Activated CD4-positive, alpha-beta T cell treated with anti-CD3 and anti-CD28 coated beads, Interleukin-2, amount 10 ng/mL, durations not matched to agents 7 days and 5 days (primary cell): Measurements from ENCODE around the gene KDM5A. TPM values are rescaled to one million over a fixed set of nuclear protein-coding genes. Genes with fewer than 3 reads are reported as not detected.
"Not testable (repeated sequence)": the region's sequence is repeated elsewhere in the genome, so short reads cannot be mapped to it uniquely, and the experiment has no call there.

ENCODE experiments used
- CTCF ChIA-PET: fragments of 350-600 bp; sonication (Branson Sonifier 250); formaldehyde crosslinking; loops from one replicate; lab custom pipeline; 2021; ENCODE audit warnings: antibody characterized with exemption; lab: Charles Lee
- POLR2A ChIA-PET: fragments of 350-600 bp; sonication (Branson Sonifier 250); formaldehyde crosslinking; loops from one replicate; lab custom pipeline; 2021; ENCODE audit warnings: antibody characterized with exemption; lab: Charles Lee
- DNase-seq: peaks from one replicate; pipeline ENCODE4 v3.0.0-alpha.2; 2020
- H3K27ac Mint-ChIP-seq: one replicate; pipeline ENCODE4 v1.8.0; 2021; ENCODE audit warnings: mild to moderate bottlenecking, moderate library complexity, mixed read lengths
- H3K27me3 Mint-ChIP-seq: one replicate; pipeline ENCODE4 v1.8.0; 2021; ENCODE audit warnings: mixed read lengths
- H3K36me3 Mint-ChIP-seq: one replicate; pipeline ENCODE4 v1.8.0; 2021; ENCODE audit warnings: low read depth, mixed read lengths
- H3K4me1 Mint-ChIP-seq: one replicate; pipeline ENCODE4 v1.8.0; 2021; ENCODE audit warnings: mixed read lengths
- H3K4me3 Mint-ChIP-seq: one replicate; pipeline ENCODE4 v1.8.0; 2021; ENCODE audit warnings: mild to moderate bottlenecking, moderate library complexity, mixed read lengths
- H3K9me3 Mint-ChIP-seq: one replicate; pipeline ENCODE4 v1.8.0; 2021; ENCODE audit warnings: mixed read lengths
- total RNA-seq, 2 experiments: library from RNA; stranded (reverse); gene quantifications; one replicate each; pipeline ENCODE4 v1.2.3, GENCODE V29; 2021

KDM5A gene
- total RNA-seq, 2 experiments from 2014 or later, result 73.4 to 92.2 TPM

GRCh38 chr12:323507-323906 lies 65.6 kb downstream of the KDM5A start:
- H3K27ac Mint-ChIP-seq, result peak overlapping the region; percentile 36
- no peak for DNase-seq
- ChIA-PET POLR2A (no interaction called here), CTCF (no interaction called here)
- H3K4me1 Mint-ChIP-seq, result peaks cover 10% of the 10 kb centered on the region
- no peak overlapping the region for H3K4me3 Mint-ChIP-seq
- H3K9me3 Mint-ChIP-seq, result no peaks in the 10 kb centered on the region
- no peaks in the 10 kb centered on the region for H3K27me3 Mint-ChIP-seq
- H3K36me3 Mint-ChIP-seq, result peaks cover 61% of the 10 kb centered on the region

- no peak overlapping the region for H3K4me3 Mint-ChIP-seq
- ChIA-PET CTCF (no interaction called here), POLR2A (no interaction called here)
- H3K36me3 Mint-ChIP-seq, result peaks cover 66% of the 10 kb centered on the region
- no peak overlapping the region for H3K27ac Mint-ChIP-seq
- H3K4me1 Mint-ChIP-seq, result peaks cover 6% of the 10 kb centered on the region
- no peaks in the 10 kb centered on the region for H3K27me3 Mint-ChIP-seq
- DNase-seq, result no peak
- no peaks in the 10 kb centered on the region for H3K9me3 Mint-ChIP-seq
Measured at GRCh38 chr12:321606-322326, 67.4 kb downstream of the KDM5A start.

GRCh38 chr12:318759-319515 lies 70.2 kb downstream of the KDM5A start:
- no peak overlapping the region for H3K27ac Mint-ChIP-seq
- H3K4me3 Mint-ChIP-seq, result no peak overlapping the region
- no peaks in the 10 kb centered on the region for H3K27me3 Mint-ChIP-seq
- peaks cover 62% of the 10 kb centered on the region for H3K36me3 Mint-ChIP-seq
- no peaks in the 10 kb centered on the region for H3K9me3 Mint-ChIP-seq
- H3K4me1 Mint-ChIP-seq, result no peaks in the 10 kb centered on the region
- no peak for DNase-seq
- POLR2A ChIA-PET, result no interaction called here
- CTCF ChIA-PET, result interaction anchor here (0.6 kb wide), 1 partner anchor 1222 kb away, joined by 3 read pairs; no protein-coding TSS in a partner anchor

- Mint-ChIP-seq H3K4me1 (peaks cover 6% of the 10 kb centered on the region), H3K9me3 (peaks cover 4% of the 10 kb centered on the region), H3K36me3 (peaks cover 82% of the 10 kb centered on the region), H3K27ac (no peak overlapping the region), H3K27me3 (no peaks in the 10 kb centered on the region), H3K4me3 (no peak overlapping the region)
- ChIA-PET CTCF (no interaction called here), POLR2A (no interaction called here)
- no peak for DNase-seq
Measured at GRCh38 chr12:308511-308910, 80.6 kb downstream of the KDM5A start.

- ChIA-PET CTCF (interaction anchor here (0.6 kb wide), 1 partner anchor 1334 kb away, joined by 4 read pairs; no protein-coding TSS in a partner anchor), POLR2A (no interaction called here)
- peaks cover 12% of the 10 kb centered on the region for H3K9me3 Mint-ChIP-seq
- H3K27ac Mint-ChIP-seq, result no peak overlapping the region
- peaks cover 88% of the 10 kb centered on the region for H3K36me3 Mint-ChIP-seq
- DNase-seq, result no peak
- H3K4me1 Mint-ChIP-seq, result peaks cover 16% of the 10 kb centered on the region
- H3K4me3 Mint-ChIP-seq, result no peak overlapping the region
- no peaks in the 10 kb centered on the region for H3K27me3 Mint-ChIP-seq
Measured at GRCh38 chr12:307406-307805, 81.7 kb downstream of the KDM5A start.

- no peaks in the 10 kb centered on the region for H3K27me3 Mint-ChIP-seq
- DNase-seq, result no peak
- peaks cover 21% of the 10 kb centered on the region for H3K9me3 Mint-ChIP-seq
- H3K4me3 Mint-ChIP-seq, result no peak overlapping the region
- CTCF ChIA-PET, result interaction anchor here (0.6 kb wide), 1 partner anchor 401 kb away, joined by 4 read pairs; no protein-coding TSS in a partner anchor
- no peak overlapping the region for H3K27ac Mint-ChIP-seq
- peaks cover 92% of the 10 kb centered on the region for H3K36me3 Mint-ChIP-seq
- peaks cover 40% of the 10 kb centered on the region for H3K4me1 Mint-ChIP-seq
- POLR2A ChIA-PET, result no interaction called here
Measured at GRCh38 chr12:304805-305204, 84.3 kb downstream of the KDM5A start.

GRCh38 chr12:302766-303165 lies 86.4 kb downstream of the KDM5A start:
- H3K27me3 Mint-ChIP-seq, DNase-seq, POLR2A ChIA-PET, H3K4me3 Mint-ChIP-seq, CTCF ChIA-PET: not testable (repeated sequence)
- Mint-ChIP-seq H3K36me3 (peaks cover 94% of the 10 kb centered on the region), H3K27ac (peak overlapping the region; percentile 37), H3K4me1 (peaks cover 40% of the 10 kb centered on the region), H3K9me3 (peaks cover 26% of the 10 kb centered on the region)

- H3K27ac Mint-ChIP-seq, H3K4me3 Mint-ChIP-seq, POLR2A ChIA-PET: not testable (repeated sequence)
Measured at GRCh38 chr12:300166-300565, 89.0 kb downstream of the KDM5A start.

GRCh38 chr12:299511-299910 lies 89.6 kb downstream of the KDM5A start:
- DNase-seq, POLR2A ChIA-PET, H3K4me3 Mint-ChIP-seq, CTCF ChIA-PET, H3K27me3 Mint-ChIP-seq, H3K27ac Mint-ChIP-seq: not testable (repeated sequence)
- Mint-ChIP-seq H3K36me3 (peaks cover 99% of the 10 kb centered on the region), H3K4me1 (peaks cover 38% of the 10 kb centered on the region), H3K9me3 (peaks cover 25% of the 10 kb centered on the region)

More at GRCh38 chr12:300166-300565, 89.0 kb downstream of the KDM5A start:
- Mint-ChIP-seq H3K9me3 (peaks cover 26% of the 10 kb centered on the region), H3K36me3 (peaks cover 99% of the 10 kb centered on the region), H3K4me1 (peaks cover 40% of the 10 kb centered on the region)
- DNase-seq, CTCF ChIA-PET, H3K27me3 Mint-ChIP-seq: not testable (repeated sequence)

- CTCF ChIA-PET, DNase-seq, H3K27me3 Mint-ChIP-seq, H3K27ac Mint-ChIP-seq, POLR2A ChIA-PET, H3K4me3 Mint-ChIP-seq: not testable (repeated sequence)
- peaks cover 30% of the 10 kb centered on the region for H3K4me1 Mint-ChIP-seq
- H3K36me3 Mint-ChIP-seq, result peaks cover 93% of the 10 kb centered on the region
- H3K9me3 Mint-ChIP-seq, result peaks cover 20% of the 10 kb centered on the region
Measured at GRCh38 chr12:298059-298458, 91.1 kb downstream of the KDM5A start.

- Mint-ChIP-seq H3K4me1 (peaks cover 2% of the 10 kb centered on the region), H3K27me3 (no peaks in the 10 kb centered on the region), H3K27ac (no peak overlapping the region), H3K36me3 (peaks cover 80% of the 10 kb centered on the region), H3K9me3 (peaks cover 8% of the 10 kb centered on the region), H3K4me3 (no peak overlapping the region)
- CTCF ChIA-PET, result no interaction called here
- no peak for DNase-seq
- POLR2A ChIA-PET, result no interaction called here
Measured at GRCh38 chr12:295132-295531, 94.0 kb downstream of the KDM5A start.

GRCh38 chr12:293199-293598 lies 95.9 kb downstream of the KDM5A start:
- H3K27ac Mint-ChIP-seq, result no peak overlapping the region

GRCh38 chr12:292186-292585 lies 96.9 kb downstream of the KDM5A start:
- no peak for DNase-seq
- ChIA-PET POLR2A (no interaction called here), CTCF (no interaction called here)
- H3K36me3 Mint-ChIP-seq, result peaks cover 71% of the 10 kb centered on the region
- H3K4me1 Mint-ChIP-seq, result peaks cover 6% of the 10 kb centered on the region
- H3K9me3 Mint-ChIP-seq, result peaks cover 6% of the 10 kb centered on the region
- no peak overlapping the region for H3K4me3 Mint-ChIP-seq
- H3K27ac Mint-ChIP-seq, result no peak overlapping the region
- no peaks in the 10 kb centered on the region for H3K27me3 Mint-ChIP-seq

More at GRCh38 chr12:293199-293598, 95.9 kb downstream of the KDM5A start:
- no peak for DNase-seq
- no peak overlapping the region for H3K4me3 Mint-ChIP-seq
- H3K9me3 Mint-ChIP-seq, result peaks cover under 1% of the 10 kb centered on the region
- H3K4me1 Mint-ChIP-seq, result no peaks in the 10 kb centered on the region
- peaks cover 71% of the 10 kb centered on the region for H3K36me3 Mint-ChIP-seq
- CTCF ChIA-PET, result no interaction called here
- no peaks in the 10 kb centered on the region for H3K27me3 Mint-ChIP-seq
- POLR2A ChIA-PET, result no interaction called here
